Vagina (tissue), 2 donors: Measurements from ENCODE around the gene CACNG5. TPM values are rescaled to one million over a fixed set of nuclear protein-coding genes. Genes with fewer than 3 reads are reported as not detected.

Experiments
- DNase-seq, 2 donors: peaks; one replicate each; pipeline ENCODE4 v3.0.0-alpha.2; 2017; ENCODE audit errors: extremely low spot score in 2 of 2
- H3K27ac ChIP-seq: fragments of 200-600 bp; sonication (generic); one replicate; pipeline ENCODE4 v1.5.1; 2019
- H3K27me3 ChIP-seq: fragments of 200-600 bp; sonication (generic); one replicate; pipeline ENCODE4 v1.5.1; 2019
- H3K36me3 ChIP-seq, 2 donors: fragments of 200-600 bp; sonication (generic); one replicate each; pipeline ENCODE4 v1.5.1; 2017 to 2019
- H3K4me1 ChIP-seq: fragments of 200-600 bp; sonication (generic); one replicate; pipeline ENCODE4 v1.5.1; 2019
- H3K4me3 ChIP-seq, 2 donors: fragments of 200-600 bp; sonication (generic); 1 replicate in 1 of 2; 2 replicates in 1 of 2; pipeline ENCODE4 v1.5.1; 2016 to 2019
- H3K9me3 ChIP-seq: fragments of 200-600 bp; sonication (generic); one replicate; pipeline ENCODE4 v1.5.1; 2019
- POLR2A ChIP-seq, 2 donors: fragments of 450-650 bp; IDR thresholded peaks; one replicate each; pipeline ENCODE4 v1.6.1; 2017; ENCODE audit warnings: antibody characterized with exemption in 2 of 2, mild to moderate bottlenecking in 2 of 2, moderate library complexity in 2 of 2
- POLR2AphosphoS5 ChIP-seq, 2 donors: sonication (generic); formaldehyde crosslinking; IDR thresholded peaks; one replicate each; pipeline ENCODE4 v1.9.0; 2017; ENCODE audit warnings: antibody characterized with exemption in 2 of 2, mild to moderate bottlenecking in 2 of 2, low read depth in 1 of 2; ENCODE audit not compliant: insufficient read depth in 1 of 2
- intact Hi-C: fragments of 100-400 bp; cut with DNase I; formaldehyde crosslinking; loops from one replicate; pipeline ENCODE4 v1.15.1; 2023
- total RNA-seq: library from RNA; depleted of rRNA; stranded (reverse); fragments of >200 nt; gene quantifications from one replicate; pipeline ENCODE4 v1.2.3, GENCODE V29; 2016
- TF ChIP-seq, protein P1 (sequence below), 3 experiments: fragments of 450-650 bp in 2 of 3; fragments of 200-600 bp in 1 of 3; sonication (generic) in 1 of 3; IDR thresholded peaks; one replicate each; pipeline ENCODE4 v1.5.1; 2017 to 2019; ENCODE audit warnings: antibody characterized with exemption in 3 of 3, mild to moderate bottlenecking in 2 of 3, moderate library complexity in 2 of 3

The CACNG5 gene
- total RNA-seq, 1 donor from 2014 or later: not detected

DNA sequence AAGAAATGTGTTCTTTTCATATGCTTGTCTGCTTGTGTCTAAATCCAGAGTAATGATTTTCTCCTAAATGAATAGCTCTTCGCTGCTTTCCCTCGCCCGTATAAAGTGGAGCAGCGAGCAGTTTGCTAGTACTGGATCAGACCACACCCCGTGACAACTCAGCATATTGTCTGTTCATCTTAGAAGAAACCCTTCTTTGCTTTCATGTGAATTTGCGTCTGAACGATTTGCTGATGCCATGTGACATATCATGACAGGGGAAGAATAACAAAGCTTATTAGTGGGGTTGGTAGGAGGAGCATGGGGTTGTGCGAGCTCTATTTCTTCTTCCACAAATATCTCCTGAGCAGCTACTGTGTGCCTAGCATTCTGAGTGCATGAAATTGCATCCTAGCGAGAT is 85.5 kb downstream of the CACNG5 start:
- TF ChIP-seq, protein P1, sequence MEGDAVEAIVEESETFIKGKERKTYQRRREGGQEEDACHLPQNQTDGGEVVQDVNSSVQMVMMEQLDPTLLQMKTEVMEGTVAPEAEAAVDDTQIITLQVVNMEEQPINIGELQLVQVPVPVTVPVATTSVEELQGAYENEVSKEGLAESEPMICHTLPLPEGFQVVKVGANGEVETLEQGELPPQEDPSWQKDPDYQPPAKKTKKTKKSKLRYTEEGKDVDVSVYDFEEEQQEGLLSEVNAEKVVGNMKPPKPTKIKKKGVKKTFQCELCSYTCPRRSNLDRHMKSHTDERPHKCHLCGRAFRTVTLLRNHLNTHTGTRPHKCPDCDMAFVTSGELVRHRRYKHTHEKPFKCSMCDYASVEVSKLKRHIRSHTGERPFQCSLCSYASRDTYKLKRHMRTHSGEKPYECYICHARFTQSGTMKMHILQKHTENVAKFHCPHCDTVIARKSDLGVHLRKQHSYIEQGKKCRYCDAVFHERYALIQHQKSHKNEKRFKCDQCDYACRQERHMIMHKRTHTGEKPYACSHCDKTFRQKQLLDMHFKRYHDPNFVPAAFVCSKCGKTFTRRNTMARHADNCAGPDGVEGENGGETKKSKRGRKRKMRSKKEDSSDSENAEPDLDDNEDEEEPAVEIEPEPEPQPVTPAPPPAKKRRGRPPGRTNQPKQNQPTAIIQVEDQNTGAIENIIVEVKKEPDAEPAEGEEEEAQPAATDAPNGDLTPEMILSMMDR (IDR thresholded peaks at IDR 0.05): no peak
- TF ChIP-seq POLR2AphosphoS5 (IDR thresholded peaks at IDR 0.05; ENCODE audit: insufficient read depth in 1 of 2, low read depth in 1 of 2) (no peak), POLR2A (IDR thresholded peaks at IDR 0.05) (no peak)

DNA sequence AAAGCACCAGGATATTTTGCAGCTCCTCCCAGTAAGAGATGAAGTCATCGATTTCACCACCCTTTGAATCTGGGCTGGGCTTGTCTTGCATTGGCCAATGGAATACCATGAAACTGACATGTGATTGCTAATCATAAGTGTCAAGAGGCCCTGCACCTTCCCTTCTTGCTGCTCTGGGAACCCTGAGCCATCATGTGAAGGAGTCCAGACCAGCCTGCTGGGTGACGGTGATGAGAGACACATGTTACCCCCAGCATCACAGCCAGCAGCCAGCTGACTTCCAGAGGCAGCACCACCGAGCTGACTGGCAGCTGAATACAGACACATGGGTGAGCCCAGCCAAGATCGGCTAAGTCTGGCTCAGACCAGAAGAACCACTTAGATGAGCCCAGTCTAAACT is 86.0 kb downstream of the CACNG5 start:
- Histone ChIP-seq H3K36me3 (no peaks in the 10 kb centered on the region), H3K27me3 (no peaks in the 10 kb centered on the region), H3K4me3 (no peak overlapping the region), H3K27ac (no peak overlapping the region), H3K4me1 (no peaks in the 10 kb centered on the region), H3K9me3 (no peaks in the 10 kb centered on the region)
- TF ChIP-seq, protein P1 (IDR thresholded peaks at IDR 0.05): no peak
- no peak for TF ChIP-seq POLR2AphosphoS5 (IDR thresholded peaks at IDR 0.05; ENCODE audit: insufficient read depth in 1 of 2, low read depth in 1 of 2)
- TF ChIP-seq POLR2A (IDR thresholded peaks at IDR 0.05): no peak
- no peak for DNase-seq
- intact Hi-C loops: no loop called here

More for the DNA sequence above, 85.5 kb downstream of the CACNG5 start:
- DNase-seq: no peak
- intact Hi-C loops: no loop called here
- H3K36me3 ChIP-seq: no peaks in the 10 kb centered on the region
- no peak overlapping the region for H3K27ac ChIP-seq
- no peaks in the 10 kb centered on the region for H3K27me3 ChIP-seq
- no peaks in the 10 kb centered on the region for H3K4me1 ChIP-seq
- H3K9me3 ChIP-seq: no peaks in the 10 kb centered on the region
- no peak overlapping the region for H3K4me3 ChIP-seq

DNA sequence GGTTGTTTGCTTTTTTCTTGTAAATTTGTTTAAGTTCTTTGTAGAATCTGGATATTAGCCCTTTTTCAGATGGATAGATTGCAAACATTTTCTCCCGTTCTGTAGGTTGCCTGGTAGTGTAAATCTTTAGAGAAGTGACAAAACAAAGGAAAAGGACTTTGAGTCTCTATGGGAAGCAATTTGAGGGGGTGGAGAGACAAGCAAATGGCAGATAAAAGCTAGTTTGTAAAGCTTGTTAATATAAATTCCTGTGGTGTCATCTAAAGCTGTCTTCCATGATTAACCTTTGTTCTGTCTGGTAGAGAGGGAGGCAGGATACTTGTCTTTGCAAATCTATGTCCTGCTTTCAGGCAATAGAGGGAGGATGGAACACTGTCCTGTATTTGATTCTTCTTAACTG is 89.0 kb downstream of the CACNG5 start:
- no peaks in the 10 kb centered on the region for H3K9me3 ChIP-seq
- TF ChIP-seq, protein P1 (IDR thresholded peaks at IDR 0.05): no peak
- TF ChIP-seq POLR2AphosphoS5 (IDR thresholded peaks at IDR 0.05; ENCODE audit: insufficient read depth in 1 of 2, low read depth in 1 of 2): no peak
- intact Hi-C loops: no loop called here
- no peaks in the 10 kb centered on the region for H3K36me3 ChIP-seq
- no peak for DNase-seq
- no peak overlapping the region for H3K4me3 ChIP-seq
- H3K27ac ChIP-seq: no peak overlapping the region
- H3K27me3 ChIP-seq: no peaks in the 10 kb centered on the region
- no peaks in the 10 kb centered on the region for H3K4me1 ChIP-seq

DNA sequence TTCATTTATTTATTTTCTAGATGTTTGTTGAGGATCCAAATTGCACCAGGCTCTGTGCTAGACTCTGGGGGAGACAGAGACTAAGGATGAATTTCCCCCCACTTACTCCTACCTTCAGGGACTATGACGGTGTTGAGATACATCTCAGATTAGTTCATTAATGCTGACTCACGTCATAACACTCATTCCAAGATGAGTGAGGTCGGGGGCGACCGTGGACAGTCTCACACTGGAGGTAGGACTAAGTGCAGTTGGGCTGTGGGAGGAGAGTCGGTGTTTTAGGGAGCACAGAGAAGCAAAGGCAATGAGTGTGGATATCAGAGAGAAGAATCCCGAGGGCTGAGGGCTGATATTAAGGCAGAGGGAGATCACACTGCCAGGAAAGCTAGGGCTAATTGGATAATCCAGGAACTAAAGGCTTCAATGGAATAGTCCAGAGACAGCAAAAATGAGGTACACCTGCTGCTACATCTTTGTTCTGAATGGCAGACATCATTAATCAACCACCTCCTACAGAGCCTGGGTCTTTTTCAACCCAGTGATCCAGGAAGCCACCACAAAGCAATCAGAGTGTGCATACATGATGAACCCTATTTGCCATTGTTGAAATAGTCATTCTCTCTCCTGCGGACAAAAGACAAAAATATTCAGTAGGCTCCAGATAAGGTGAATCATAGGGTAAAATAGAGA is 91.0 kb downstream of the CACNG5 start:
- no peaks in the 10 kb centered on the region for H3K4me1 ChIP-seq
- H3K27ac ChIP-seq: no peak overlapping the region
- no peak overlapping the region for H3K4me3 ChIP-seq
- no peak for DNase-seq
- no peak for TF ChIP-seq POLR2AphosphoS5 (IDR thresholded peaks at IDR 0.05; ENCODE audit: insufficient read depth in 1 of 2, low read depth in 1 of 2)
- TF ChIP-seq, protein P1 (IDR thresholded peaks at IDR 0.05): no peak
- no peak for TF ChIP-seq POLR2A (IDR thresholded peaks at IDR 0.05)
- no peaks in the 10 kb centered on the region for H3K36me3 ChIP-seq
- no peaks in the 10 kb centered on the region for H3K9me3 ChIP-seq
- intact Hi-C loops: no loop called here
- no peaks in the 10 kb centered on the region for H3K27me3 ChIP-seq

DNA sequence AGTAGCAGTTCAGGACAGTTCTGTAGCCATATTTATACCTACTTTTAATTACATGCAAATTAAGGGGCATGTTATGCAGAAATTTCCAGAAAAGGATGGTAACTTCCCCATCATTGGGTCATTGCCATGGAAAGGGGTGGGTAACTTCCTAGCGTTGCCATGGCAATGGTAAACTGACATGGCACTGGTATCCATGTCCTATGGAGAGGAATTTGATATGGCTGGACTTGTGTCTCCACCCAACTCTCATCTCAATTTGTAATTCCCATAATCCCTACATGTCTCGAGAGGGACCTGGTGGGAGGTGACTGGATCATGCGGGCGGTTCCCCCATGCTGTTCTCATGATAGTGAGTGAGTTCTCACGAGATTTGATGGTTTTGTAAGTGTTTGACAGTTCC is 94.0 kb downstream of the CACNG5 start:
- H3K4me1 ChIP-seq: no peaks in the 10 kb centered on the region
- no peaks in the 10 kb centered on the region for H3K36me3 ChIP-seq
- no peak overlapping the region for H3K4me3 ChIP-seq
- no peak overlapping the region for H3K27ac ChIP-seq
- DNase-seq: no peak
- H3K27me3 ChIP-seq: no peaks in the 10 kb centered on the region
- no peaks in the 10 kb centered on the region for H3K9me3 ChIP-seq
- intact Hi-C loops: no loop called here
- TF ChIP-seq POLR2AphosphoS5 (IDR thresholded peaks at IDR 0.05; ENCODE audit: insufficient read depth in 1 of 2, low read depth in 1 of 2): no peak
- no peak for TF ChIP-seq POLR2A (IDR thresholded peaks at IDR 0.05)
- TF ChIP-seq, protein P1 (IDR thresholded peaks at IDR 0.05): no peak
